GM12864 (cell line): ENCODE data around the gene SLC37A1.
A peak's percentile ranks its signal among the peaks of the same experiment; 100 is the strongest.

Source experiments
- DNase-seq: peaks from one replicate; pipeline ENCODE4 v3.0.0-alpha.2; 2011; ENCODE audit warnings: low read depth
- H3K4me3 ChIP-seq: 2 replicates; pipeline ENCODE4 v1.5.1; 2011; ENCODE audit warnings: mild to moderate bottlenecking, low read depth, low read length, control low read depth
- CTCF ChIP-seq: IDR thresholded peaks from 2 replicates; pipeline ENCODE4 v1.5.1; 2011; ENCODE audit warnings: low read depth, mild to moderate bottlenecking, moderate library complexity, low read length, control low read depth, inconsistent platforms; ENCODE audit errors: missing control alignments

Gene SLC37A1

GRCh38 chr21:42513151-42513984, at the start of gene SLC37A1:
Gene SLC37A1 (plus strand): TSS chr21:42513852. CDS start chr21:42518455, 4,603 bp downstream.
- peak within 1 kb of the TSS; percentile 87 for H3K4me3 ChIP-seq
- no peak for DNase-seq
- TF ChIP-seq CTCF = no peak

GRCh38 chr21:42463861-42464515, 49.7 kb upstream of the SLC37A1 start:
- no peak overlapping the region for H3K4me3 ChIP-seq
- TF ChIP-seq CTCF = no peak
- DNase-seq = peak; percentile 91

- DNase-seq = no peak
- no peak overlapping the region; the same call in 1 of the 2 replicates for H3K4me3 ChIP-seq
- no peak for TF ChIP-seq CTCF
Measured at GRCh38 chr21:42465008-42465802, 48.4 kb upstream of the SLC37A1 start.

- TF ChIP-seq CTCF = no peak
- H3K4me3 ChIP-seq = no peak overlapping the region
- DNase-seq = no peak
Measured at GRCh38 chr21:42465803-42466127, 47.9 kb upstream of the SLC37A1 start.

- no peak for TF ChIP-seq CTCF
- no peak for DNase-seq
- no peak overlapping the region for H3K4me3 ChIP-seq
Measured at GRCh38 chr21:42466700-42467099, 47.0 kb upstream of the SLC37A1 start.

GRCh38 chr21:42467140-42467983, 46.3 kb upstream of the SLC37A1 start:
- no peak overlapping the region for H3K4me3 ChIP-seq
- DNase-seq = no peak
- peak; percentile 58 for TF ChIP-seq CTCF
